ENCODE measurements around the gene ATG3.
"Not testable (repeated sequence)": the region's sequence is repeated elsewhere in the genome, so short reads cannot be mapped to it uniquely, and the experiment has no call there.

Gene ATG3

DNA sequence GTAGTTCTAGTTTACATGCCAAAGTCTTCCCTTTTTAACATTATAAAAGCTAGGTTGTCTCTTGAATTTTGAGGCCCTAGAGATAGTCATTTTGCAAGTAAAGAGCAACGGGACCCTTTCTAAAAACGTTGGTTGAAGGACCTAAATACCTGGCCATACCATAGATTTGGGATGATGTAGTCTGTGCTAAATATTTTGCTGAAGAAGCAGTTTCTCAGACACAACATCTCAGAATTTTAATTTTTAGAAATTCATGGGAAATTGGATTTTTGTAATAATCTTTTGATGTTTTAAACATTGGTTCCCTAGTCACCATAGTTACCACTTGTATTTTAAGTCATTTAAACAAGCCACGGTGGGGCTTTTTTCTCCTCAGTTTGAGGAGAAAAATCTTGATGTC is 21.3 kb upstream of the ATG3 start:
- Histone ChIP-seq H2AFZ (ENCODE audit: low read depth, low read length) (no peak overlapping the region), H3K4me3 (ENCODE audit: low read length) (no peak overlapping the region), H3K36me3 (ENCODE audit: insufficient read depth, low read length) (peaks cover 69% of the 10 kb centered on the region), H3K27me3 (ENCODE audit: insufficient read depth, low read length) (no peaks in the 10 kb centered on the region), H3K4me1 (ENCODE audit: insufficient read depth, low read length) (no peaks in the 10 kb centered on the region), H3K9me3 (ENCODE audit: low read length) (no peaks in the 10 kb centered on the region)

DNA sequence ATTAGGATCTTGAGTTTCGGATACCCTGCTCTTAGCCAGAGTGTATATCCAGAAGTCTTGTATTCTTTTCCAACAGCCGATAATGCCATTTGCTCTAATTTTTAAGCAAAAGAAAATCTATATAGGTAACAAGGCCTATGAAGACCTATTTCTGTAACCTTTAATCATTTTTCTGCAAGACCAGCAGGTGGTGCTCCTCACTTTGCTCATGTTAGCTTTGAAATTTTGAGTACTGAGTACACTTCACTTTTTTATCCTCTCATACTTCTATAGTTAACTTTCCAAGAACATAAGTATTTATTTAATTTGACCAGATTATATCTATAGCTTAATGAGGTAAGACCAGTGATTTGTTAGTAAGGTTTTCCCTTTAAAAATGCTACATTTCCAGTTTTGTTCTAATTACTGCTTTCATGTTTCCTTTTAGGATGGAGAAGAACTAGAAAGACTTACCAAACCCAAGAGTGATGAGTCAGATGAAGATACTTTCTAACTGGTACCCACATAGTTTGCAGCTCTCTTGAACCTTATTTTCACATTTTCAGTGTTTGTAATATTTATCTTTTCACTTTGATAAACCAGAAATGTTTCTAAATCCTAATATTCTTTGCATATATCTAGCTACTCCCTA is 20.6 kb upstream of the ATG3 start:
- no peaks in the 10 kb centered on the region for H3K4me1 ChIP-seq (ENCODE audit: insufficient read depth, low read length)

GRCh38 chr3:112579697-112580096 is 17.9 kb upstream of the ATG3 start:
- Histone ChIP-seq H3K36me3 (ENCODE audit: insufficient read depth, low read length) (peaks cover 58% of the 10 kb centered on the region), H3K27me3 (ENCODE audit: insufficient read depth, low read length) (no peaks in the 10 kb centered on the region), H3K4me1 (ENCODE audit: insufficient read depth, low read length) (no peaks in the 10 kb centered on the region), H2AFZ (ENCODE audit: low read depth, low read length) (no peak overlapping the region), H3K9me3 (ENCODE audit: low read length) (no peaks in the 10 kb centered on the region), H3K4me3 (ENCODE audit: low read length) (no peak overlapping the region)

More for the DNA sequence above, 20.6 kb upstream of the ATG3 start:
- H3K36me3 ChIP-seq (ENCODE audit: insufficient read depth, low read length), result peaks cover 66% of the 10 kb centered on the region
- no peaks in the 10 kb centered on the region for H3K9me3 ChIP-seq (ENCODE audit: low read length)
- no peak overlapping the region for H2AFZ ChIP-seq (ENCODE audit: low read depth, low read length)
- H3K27me3 ChIP-seq (ENCODE audit: insufficient read depth, low read length), result no peaks in the 10 kb centered on the region
- H3K4me3 ChIP-seq (ENCODE audit: low read length), result no peak overlapping the region

DNA sequence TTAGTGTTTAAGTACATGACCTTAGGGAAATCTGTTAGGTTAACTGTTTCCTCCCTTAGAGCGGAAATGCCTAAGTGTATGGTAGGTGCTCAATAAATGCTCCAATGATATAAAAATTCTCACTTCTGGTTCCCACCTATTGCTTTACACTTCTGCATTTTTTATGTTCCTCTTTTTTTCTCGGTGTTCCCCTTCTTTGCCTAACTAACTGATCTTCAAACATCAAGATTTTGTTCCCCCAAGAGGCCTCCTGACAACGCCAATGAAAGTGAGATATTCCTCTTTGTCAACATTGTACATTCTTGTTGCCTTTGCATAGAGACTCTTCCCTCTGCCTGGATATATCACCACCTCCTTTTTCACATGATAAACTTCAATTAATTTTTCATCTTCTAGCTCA is 17.5 kb upstream of the ATG3 start:
- Histone ChIP-seq H3K9me3 (ENCODE audit: low read length) (no peaks in the 10 kb centered on the region), H2AFZ (ENCODE audit: low read depth, low read length) (no peak overlapping the region), H3K4me3 (ENCODE audit: low read length) (no peak overlapping the region), H3K4me1 (ENCODE audit: insufficient read depth, low read length) (no peaks in the 10 kb centered on the region), H3K36me3 (ENCODE audit: insufficient read depth, low read length) (peaks cover 53% of the 10 kb centered on the region), H3K27me3 (ENCODE audit: insufficient read depth, low read length) (no peaks in the 10 kb centered on the region)

GRCh38 chr3:112572701-112573100 is 10.9 kb upstream of the ATG3 start:
- Histone ChIP-seq H3K36me3 (ENCODE audit: insufficient read depth, low read length) (peaks cover 46% of the 10 kb centered on the region), H3K9me3 (ENCODE audit: low read length) (no peaks in the 10 kb centered on the region), H3K4me1 (ENCODE audit: insufficient read depth, low read length) (no peaks in the 10 kb centered on the region)

GRCh38 chr3:112569265-112569664 is 7.5 kb upstream of the ATG3 start:
- H2AFZ ChIP-seq (ENCODE audit: low read depth, low read length), result no peak overlapping the region
- H3K27me3 ChIP-seq (ENCODE audit: insufficient read depth, low read length), result no peaks in the 10 kb centered on the region
- no peak overlapping the region for H3K4me3 ChIP-seq (ENCODE audit: low read length)
- H3K9me3 ChIP-seq (ENCODE audit: low read length), result no peaks in the 10 kb centered on the region
- no peaks in the 10 kb centered on the region for H3K4me1 ChIP-seq (ENCODE audit: insufficient read depth, low read length)
- H3K36me3 ChIP-seq (ENCODE audit: insufficient read depth, low read length), result peaks cover 50% of the 10 kb centered on the region

More at GRCh38 chr3:112572701-112573100, 10.9 kb upstream of the ATG3 start:
- Histone ChIP-seq H3K27me3 (ENCODE audit: insufficient read depth, low read length) (no peaks in the 10 kb centered on the region), H2AFZ (ENCODE audit: low read depth, low read length) (no peak overlapping the region), H3K4me3 (ENCODE audit: low read length) (no peak overlapping the region)

GRCh38 chr3:112568642-112569041 is 6.9 kb upstream of the ATG3 start:
- H3K4me1 ChIP-seq (ENCODE audit: insufficient read depth, low read length), result no peaks in the 10 kb centered on the region
- H3K27me3 ChIP-seq (ENCODE audit: insufficient read depth, low read length), result no peaks in the 10 kb centered on the region
- peaks cover 51% of the 10 kb centered on the region for H3K36me3 ChIP-seq (ENCODE audit: insufficient read depth, low read length)
- H3K4me3 ChIP-seq (ENCODE audit: low read length), result no peak overlapping the region
- no peaks in the 10 kb centered on the region for H3K9me3 ChIP-seq (ENCODE audit: low read length)
- no peak overlapping the region for H2AFZ ChIP-seq (ENCODE audit: low read depth, low read length)

DNA sequence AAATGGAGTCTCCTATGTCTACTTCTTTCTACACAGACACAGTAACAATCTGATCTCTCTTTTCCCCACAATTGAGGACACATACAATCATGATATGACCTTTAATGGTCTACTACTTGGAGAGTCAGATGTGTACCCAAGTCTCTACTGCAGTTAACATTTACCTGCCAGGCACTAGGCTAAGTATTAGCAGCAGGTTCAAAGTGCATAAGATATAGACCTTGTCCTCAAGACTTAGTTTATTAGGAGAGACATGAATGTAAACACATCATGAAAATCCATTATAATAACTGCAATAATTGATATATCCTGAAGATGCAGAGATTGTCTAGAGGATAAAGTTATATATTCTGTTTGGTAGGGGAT is 3.2 kb upstream of the ATG3 start:
- Histone ChIP-seq H2AFZ (ENCODE audit: low read depth, low read length) (no peak overlapping the region), H3K4me3 (ENCODE audit: low read length) (no peak overlapping the region), H3K9me3 (ENCODE audit: low read length) (no peaks in the 10 kb centered on the region), H3K36me3 (ENCODE audit: insufficient read depth, low read length) (peaks cover 27% of the 10 kb centered on the region), H3K27me3 (ENCODE audit: insufficient read depth, low read length) (no peaks in the 10 kb centered on the region), H3K4me1 (ENCODE audit: insufficient read depth, low read length) (peaks cover 9% of the 10 kb centered on the region)

DNA sequence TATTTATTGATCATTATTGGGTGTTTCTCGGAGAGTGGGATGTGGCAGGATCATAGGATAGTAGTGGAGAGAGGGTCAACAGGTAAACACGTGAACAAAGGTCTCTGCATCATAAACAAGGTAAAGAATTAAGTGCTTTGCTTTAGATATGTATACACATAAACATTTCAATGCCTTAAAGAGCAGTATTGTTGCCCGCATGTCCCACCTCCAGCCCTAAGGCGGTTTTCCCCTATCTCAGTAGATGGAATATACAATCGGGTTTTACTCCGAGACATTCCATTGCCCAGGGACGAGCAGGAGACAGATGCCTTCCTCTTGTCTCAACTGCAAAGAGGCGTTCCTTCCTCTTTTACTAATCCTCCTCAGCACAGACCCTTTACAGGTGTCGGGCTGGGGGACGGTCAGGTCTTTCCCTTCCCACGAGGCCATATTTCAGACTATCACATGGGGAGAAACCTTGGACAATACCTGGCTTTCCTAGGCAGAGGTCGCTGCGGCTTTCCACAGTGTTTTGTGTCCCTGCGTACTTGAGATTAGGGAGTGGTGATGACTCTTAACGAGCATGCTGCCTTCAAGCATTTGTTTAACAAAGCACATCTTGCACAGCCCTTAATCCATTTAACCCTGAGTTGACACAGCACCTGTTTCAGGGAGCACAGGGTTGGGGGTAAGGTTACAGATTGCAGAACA is 2.6 kb upstream of the ATG3 start:
- H3K4me3 ChIP-seq (ENCODE audit: low read length); H2AFZ ChIP-seq (ENCODE audit: low read depth, low read length); H3K9me3 ChIP-seq (ENCODE audit: low read length); H3K27me3 ChIP-seq (ENCODE audit: insufficient read depth, low read length): not testable (repeated sequence)
- peaks cover 24% of the 10 kb centered on the region for H3K36me3 ChIP-seq (ENCODE audit: insufficient read depth, low read length)
- peaks cover 14% of the 10 kb centered on the region for H3K4me1 ChIP-seq (ENCODE audit: insufficient read depth, low read length)

DNA sequence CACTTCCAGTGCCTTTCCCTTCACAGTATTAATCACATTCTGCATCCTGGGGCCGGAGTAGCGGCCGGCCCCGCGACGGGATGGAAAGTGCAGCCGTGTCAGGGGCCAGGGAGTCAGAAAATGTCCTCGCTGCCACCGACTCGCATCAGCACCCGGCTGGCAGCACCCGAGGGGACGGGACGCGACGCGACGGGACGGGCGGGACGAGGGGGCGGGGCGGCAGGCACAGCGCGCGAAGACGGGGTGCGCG is 353 bp downstream of the ATG3 start:
- peaks cover 16% of the 10 kb centered on the region for H3K4me1 ChIP-seq (ENCODE audit: insufficient read depth, low read length)
- no peaks in the 10 kb centered on the region for H3K9me3 ChIP-seq (ENCODE audit: low read length)
- no peaks in the 10 kb centered on the region for H3K27me3 ChIP-seq (ENCODE audit: insufficient read depth, low read length)
- peak overlapping the region; percentile 54 for H3K4me3 ChIP-seq (ENCODE audit: low read length)
- H3K36me3 ChIP-seq (ENCODE audit: insufficient read depth, low read length), result peaks cover 13% of the 10 kb centered on the region
- peak overlapping the region; percentile 15 for H2AFZ ChIP-seq (ENCODE audit: low read depth, low read length)

DNA sequence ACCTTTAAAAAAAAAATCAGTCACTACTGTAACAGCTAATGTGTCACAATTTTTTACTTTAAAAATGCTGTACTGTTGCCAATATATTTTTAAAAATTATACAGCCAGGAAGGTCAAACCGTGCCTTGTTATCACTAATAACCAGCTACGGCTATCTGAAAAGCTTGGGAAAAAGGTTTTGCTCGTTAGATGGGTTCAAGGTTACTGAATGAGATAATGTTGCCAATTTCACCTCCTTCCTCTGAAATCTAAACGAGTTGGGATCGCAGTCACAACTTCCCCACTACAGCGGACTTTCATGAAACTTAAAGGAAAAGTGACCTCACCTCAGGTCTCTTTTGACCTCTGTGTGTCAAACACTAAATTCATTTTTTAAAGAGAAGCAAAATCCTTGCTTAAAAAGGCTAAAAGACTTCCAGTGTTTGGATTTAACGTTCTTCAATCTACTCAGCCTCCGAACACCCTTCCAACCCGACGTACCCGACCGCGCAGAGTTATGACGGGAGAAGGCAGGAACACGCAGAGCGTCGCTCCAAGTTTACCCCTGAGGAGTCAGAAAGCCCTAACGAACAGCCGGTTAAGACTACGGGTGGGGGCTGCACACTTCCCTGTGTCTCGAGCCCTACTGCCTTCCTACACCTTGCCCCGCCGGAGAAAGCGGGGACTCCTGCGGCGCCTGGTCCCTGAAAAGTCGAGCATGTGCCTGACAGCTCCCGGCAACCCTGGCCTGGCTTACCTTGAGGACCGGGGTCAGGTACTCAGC is 860 bp downstream of the ATG3 start:
- Histone ChIP-seq H3K9me3 (ENCODE audit: low read length) (no peaks in the 10 kb centered on the region), H3K4me1 (ENCODE audit: insufficient read depth, low read length) (peaks cover 16% of the 10 kb centered on the region), H3K36me3 (ENCODE audit: insufficient read depth, low read length) (peaks cover 10% of the 10 kb centered on the region), H3K27me3 (ENCODE audit: insufficient read depth, low read length) (no peaks in the 10 kb centered on the region), H3K4me3 (ENCODE audit: low read length) (peak overlapping the region; percentile 54), H2AFZ (ENCODE audit: low read depth, low read length) (peak overlapping the region; percentile 15)

DNA sequence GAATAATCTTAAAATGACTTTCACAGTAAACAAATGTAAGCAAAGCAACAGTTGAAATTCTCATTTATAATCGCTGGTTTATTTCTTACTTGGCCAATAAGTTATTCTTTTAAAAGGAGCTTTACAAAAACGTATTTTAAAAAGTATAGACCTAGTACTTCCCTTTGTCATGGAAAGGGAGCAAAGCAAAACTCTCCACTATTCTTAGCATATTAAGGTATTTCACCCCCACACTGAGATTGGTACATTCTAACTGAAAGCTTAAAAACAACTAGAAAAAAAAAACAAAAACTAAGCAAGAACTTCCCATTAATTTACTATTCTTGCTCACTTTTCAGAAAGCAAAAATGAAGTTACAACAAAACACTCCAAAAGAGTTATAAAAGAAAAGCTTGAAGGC is 1.5 kb downstream of the ATG3 start:
- Histone ChIP-seq H3K4me1 (ENCODE audit: insufficient read depth, low read length) (peaks cover 16% of the 10 kb centered on the region), H3K36me3 (ENCODE audit: insufficient read depth, low read length) (peaks cover 8% of the 10 kb centered on the region), H3K4me3 (ENCODE audit: low read length) (peak overlapping the region; percentile 54), H3K27me3 (ENCODE audit: insufficient read depth, low read length) (no peaks in the 10 kb centered on the region), H3K9me3 (ENCODE audit: low read length) (no peaks in the 10 kb centered on the region), H2AFZ (ENCODE audit: low read depth, low read length) (peak overlapping the region; percentile 15)

GRCh38 chr3:112557976-112558375 is 3.8 kb downstream of the ATG3 start:
- no peaks in the 10 kb centered on the region for H3K27me3 ChIP-seq (ENCODE audit: insufficient read depth, low read length)
- peaks cover 16% of the 10 kb centered on the region for H3K4me1 ChIP-seq (ENCODE audit: insufficient read depth, low read length)
- H3K9me3 ChIP-seq (ENCODE audit: low read length), result no peaks in the 10 kb centered on the region
- no peak overlapping the region for H3K4me3 ChIP-seq (ENCODE audit: low read length)
- H3K36me3 ChIP-seq (ENCODE audit: insufficient read depth, low read length), result no peaks in the 10 kb centered on the region
- H2AFZ ChIP-seq (ENCODE audit: low read depth, low read length), result no peak overlapping the region
